ENCODE results near the gene RIC3. TPM values are rescaled to one million over a fixed set of nuclear protein-coding genes. Genes with fewer than 3 reads are reported as not detected.

Gene RIC3
- total RNA-seq, 4 donors from 2014 or later = 2.7 to 14.1 (median 8.1) TPM

- no peaks in the 10 kb centered on the region for H3K9me3 ChIP-seq
- no peak overlapping the region for H3K4me3 ChIP-seq
- no peak overlapping the region for H3K27ac ChIP-seq
- TF ChIP-seq CTCF (IDR thresholded peaks at IDR 0.05) (no peak), POLR2A (IDR thresholded peaks at IDR 0.05) (no peak)
- peaks cover 0 to 41% (median 0%) of the 10 kb centered on the region in 4 donors for H3K27me3 ChIP-seq
- intact Hi-C loops (cut with DNase I) = no loop called here
- no peak for DNase-seq
- H3K4me1 ChIP-seq = peaks cover 6 to 46% (median 15%) of the 10 kb centered on the region in 3 donors
- 83 to 84% methylated on average over 4 to 6 of the region's 6 CpGs for WGBS, 2 donors
- no peaks in the 10 kb centered on the region for H3K36me3 ChIP-seq
Observed at GRCh38 chr11:8084352-8084751, 84.5 kb downstream of the RIC3 start.

- no peak overlapping the region for H3K4me3 ChIP-seq
- no peak for TF ChIP-seq POLR2A (IDR thresholded peaks at IDR 0.05)
- TF ChIP-seq CTCF (IDR thresholded peaks at IDR 0.05) = no peak
- no peak overlapping the region for H3K27ac ChIP-seq
- no peaks in the 10 kb centered on the region for H3K9me3 ChIP-seq
- DNase-seq = no peak
- peaks cover 0 to 41% (median 0%) of the 10 kb centered on the region in 4 donors for H3K27me3 ChIP-seq
- intact Hi-C loops (cut with DNase I) = no loop called here
- H3K4me1 ChIP-seq = peaks cover 6 to 46% (median 15%) of the 10 kb centered on the region in 3 donors
- 50% methylated on average over 1 of the region's 1 CpG; no CpG with 5 or more reads in 1 of the 2 donors for whole genome bisulfite sequencing, 2 donors
- no peaks in the 10 kb centered on the region for H3K36me3 ChIP-seq
Observed at GRCh38 chr11:8083871-8084281, 84.9 kb downstream of the RIC3 start.

GRCh38 chr11:8083088-8083395, 85.8 kb downstream of the RIC3 start:
- intact Hi-C loops (cut with DNase I) = no loop called here
- TF ChIP-seq POLR2A (IDR thresholded peaks at IDR 0.05) (no peak), CTCF (IDR thresholded peaks at IDR 0.05) (no peak)
- H3K9me3 ChIP-seq = no peaks in the 10 kb centered on the region
- H3K27ac ChIP-seq = no peak overlapping the region
- WGBS, 2 donors = 79 to 82% methylated on average over 2 to 6 of the region's 9 CpGs
- peaks cover 6 to 46% (median 15%) of the 10 kb centered on the region in 3 donors for H3K4me1 ChIP-seq
- no peaks in the 10 kb centered on the region for H3K36me3 ChIP-seq
- peaks cover 0 to 41% (median 0%) of the 10 kb centered on the region in 4 donors for H3K27me3 ChIP-seq
- no peak overlapping the region for H3K4me3 ChIP-seq
- no peak for DNase-seq

GRCh38 chr11:8082391-8083087, 86.3 kb downstream of the RIC3 start:
- H3K9me3 ChIP-seq = no peaks in the 10 kb centered on the region
- intact Hi-C loops (cut with DNase I) = no loop called here
- WGBS, 2 donors = 79 to 89% methylated on average over 6 to 9 of the region's 15 CpGs
- no peak for DNase-seq
- H3K27ac ChIP-seq = no peak overlapping the region
- TF ChIP-seq POLR2A (IDR thresholded peaks at IDR 0.05) (no peak), CTCF (IDR thresholded peaks at IDR 0.05) (no peak)
- peaks cover 6 to 46% (median 15%) of the 10 kb centered on the region in 3 donors for H3K4me1 ChIP-seq
- peak overlapping the region in 1 of 4 donors; percentile 75 for H3K4me3 ChIP-seq
- H3K27me3 ChIP-seq = peaks cover 0 to 41% (median 0%) of the 10 kb centered on the region in 4 donors
- H3K36me3 ChIP-seq = no peaks in the 10 kb centered on the region

GRCh38 chr11:8081591-8082250, 87.1 kb downstream of the RIC3 start:
- peaks cover 0 to 41% (median 0%) of the 10 kb centered on the region in 4 donors for H3K27me3 ChIP-seq
- H3K36me3 ChIP-seq = no peaks in the 10 kb centered on the region
- no peak for TF ChIP-seq POLR2A (IDR thresholded peaks at IDR 0.05)
- no peak for TF ChIP-seq CTCF (IDR thresholded peaks at IDR 0.05)
- H3K4me3 ChIP-seq = peak overlapping the region; percentile 26 to 75 (median 53)
- H3K27ac ChIP-seq = peak overlapping the region in 2 of 4 donors; percentile 25 to 26
- WGBS, 2 donors = 29 to 42% methylated on average over 5 to 10 of the region's 24 CpGs
- intact Hi-C loops (cut with DNase I) = no loop called here
- H3K4me1 ChIP-seq = peaks cover 6 to 46% (median 15%) of the 10 kb centered on the region in 3 donors
- H3K9me3 ChIP-seq = no peaks in the 10 kb centered on the region
- no peak for DNase-seq

Measured in esophagus squamous epithelium (tissue), 5 donors.